ENCODE results near the gene PPARA.

DNA sequence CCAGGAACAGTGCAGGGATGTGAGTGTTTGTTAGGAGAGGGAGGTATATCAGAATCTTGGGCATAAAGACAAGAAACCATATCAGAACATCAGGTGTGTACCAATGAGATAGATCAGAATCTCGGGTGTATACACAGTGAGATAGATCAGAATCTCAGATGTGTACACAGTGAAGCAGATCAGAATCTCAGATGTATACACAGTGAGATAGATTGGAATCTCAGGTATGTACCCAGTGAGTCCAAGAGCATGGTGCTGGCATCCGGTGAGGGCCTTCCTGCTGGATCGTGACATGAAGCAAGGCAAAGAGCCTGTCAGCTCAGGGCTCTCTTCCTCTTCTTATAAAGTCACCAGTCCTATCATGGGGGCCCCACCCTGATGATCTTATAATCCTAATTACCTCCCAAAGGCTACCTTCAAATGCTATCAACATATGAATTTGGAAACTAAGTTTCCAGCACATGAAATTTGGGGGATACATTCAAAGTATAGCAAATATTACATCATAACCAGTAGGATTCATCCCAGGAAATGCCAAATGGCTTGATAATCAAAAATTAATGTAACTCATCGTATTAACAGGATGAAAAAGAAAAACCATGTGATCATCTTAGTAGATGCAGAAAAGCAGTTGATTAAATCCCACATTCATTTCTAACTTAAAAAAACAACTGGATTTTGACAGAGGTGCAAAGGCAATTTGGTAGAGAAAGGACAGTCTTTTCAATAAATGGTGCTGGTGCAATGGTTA, 28.6 kb downstream of the PPARA start:
- no peak for TF ChIP-seq POLR2A (IDR thresholded peaks at IDR 0.05)
- TF ChIP-seq, protein P1, sequence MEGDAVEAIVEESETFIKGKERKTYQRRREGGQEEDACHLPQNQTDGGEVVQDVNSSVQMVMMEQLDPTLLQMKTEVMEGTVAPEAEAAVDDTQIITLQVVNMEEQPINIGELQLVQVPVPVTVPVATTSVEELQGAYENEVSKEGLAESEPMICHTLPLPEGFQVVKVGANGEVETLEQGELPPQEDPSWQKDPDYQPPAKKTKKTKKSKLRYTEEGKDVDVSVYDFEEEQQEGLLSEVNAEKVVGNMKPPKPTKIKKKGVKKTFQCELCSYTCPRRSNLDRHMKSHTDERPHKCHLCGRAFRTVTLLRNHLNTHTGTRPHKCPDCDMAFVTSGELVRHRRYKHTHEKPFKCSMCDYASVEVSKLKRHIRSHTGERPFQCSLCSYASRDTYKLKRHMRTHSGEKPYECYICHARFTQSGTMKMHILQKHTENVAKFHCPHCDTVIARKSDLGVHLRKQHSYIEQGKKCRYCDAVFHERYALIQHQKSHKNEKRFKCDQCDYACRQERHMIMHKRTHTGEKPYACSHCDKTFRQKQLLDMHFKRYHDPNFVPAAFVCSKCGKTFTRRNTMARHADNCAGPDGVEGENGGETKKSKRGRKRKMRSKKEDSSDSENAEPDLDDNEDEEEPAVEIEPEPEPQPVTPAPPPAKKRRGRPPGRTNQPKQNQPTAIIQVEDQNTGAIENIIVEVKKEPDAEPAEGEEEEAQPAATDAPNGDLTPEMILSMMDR (IDR thresholded peaks at IDR 0.05): no peak
- TF ChIP-seq EP300 (IDR thresholded peaks at IDR 0.05): no peak

Data from upper lobe of left lung (tissue), 4 donors.